HepG2 (cell line): ENCODE data around the gene SNRNP200. TPM values are rescaled to one million over a fixed set of nuclear protein-coding genes. Genes with fewer than 3 reads are reported as not detected.

Source experiments
- ARNTL ChIP-seq: sonication (generic); formaldehyde crosslinking; IDR thresholded peaks from 2 replicates; pipeline ENCODE4 v1.4.0; 2020; ENCODE audit warnings: mild to moderate bottlenecking, missing genetic modification reagents
- ATF6 ChIP-seq: sonication (generic); formaldehyde crosslinking; conservative IDR thresholded peaks from 2 replicates; pipeline ENCODE4 v1.4.0; 2020; ENCODE audit warnings: missing genetic modification reagents
- BHLHE40 ChIP-seq: IDR thresholded peaks from 2 replicates; pipeline ENCODE4 v1.6.1; 2011; ENCODE audit warnings: low read length, improper control_type of control experiment
- CREM ChIP-seq, 2 experiments: sonication (generic) in 1 of 2; formaldehyde crosslinking in 1 of 2; IDR thresholded peaks; 2 replicates each; pipeline versions ENCODE4 v1.4.0 to v1.6.1; 2016 to 2020; ENCODE audit warnings: antibody characterized with exemption in 1 of 2, mild to moderate bottlenecking in 1 of 2, missing genetic modification reagents in 1 of 2
- GATAD2A ChIP-seq: IDR thresholded peaks from 2 replicates; pipeline ENCODE4 v1.6.1; 2016
- HIC2 ChIP-seq: sonication (generic); formaldehyde crosslinking; IDR thresholded peaks from 2 replicates; pipeline ENCODE4 v1.9.0; 2022; ENCODE audit warnings: low read depth, missing genetic modification reagents
- HMGXB4 ChIP-seq, 2 experiments: sonication (generic) in 1 of 2; formaldehyde crosslinking in 1 of 2; IDR thresholded peaks; 2 replicates each; pipeline versions ENCODE4 v1.4.0 to v1.6.1; 2018 to 2020; ENCODE audit warnings: missing genetic modification reagents in 2 of 2, borderline replicate concordance in 1 of 2, low read depth in 1 of 2, mild to moderate bottlenecking in 1 of 2, missing biosample characterization in 1 of 2
- MAX ChIP-seq: IDR thresholded peaks from 2 replicates; pipeline ENCODE4 v1.6.1; 2012; ENCODE audit warnings: inconsistent platforms
- NR3C1 ChIP-seq: sonication (generic); formaldehyde crosslinking; IDR thresholded peaks from 2 replicates; pipeline ENCODE4 v1.4.0; 2020; ENCODE audit warnings: missing genetic modification reagents
- SAP130 ChIP-seq: IDR thresholded peaks from 2 replicates; pipeline ENCODE4 v1.6.1; 2016; ENCODE audit warnings: low read depth
- SMC3 ChIP-seq: IDR thresholded peaks from 2 replicates; pipeline ENCODE4 v1.6.1; 2011; ENCODE audit warnings: low read length, improper control_type of control experiment
- SNAI1 ChIP-seq: sonication (generic); formaldehyde crosslinking; IDR thresholded peaks from 2 replicates; pipeline ENCODE4 v1.5.0; 2020; ENCODE audit warnings: mild to moderate bottlenecking, missing genetic modification reagents, borderline replicate concordance
- STAG1 ChIP-seq: sonication (generic); formaldehyde crosslinking; IDR thresholded peaks from 2 replicates; pipeline ENCODE4 v1.4.0; 2020; ENCODE audit warnings: missing genetic modification reagents
- YEATS2 ChIP-seq: sonication (generic); formaldehyde crosslinking; IDR thresholded peaks from 2 replicates; pipeline ENCODE4 v1.4.0; 2020; ENCODE audit warnings: missing genetic modification reagents, borderline replicate concordance
- ZIK1 ChIP-seq: sonication (generic); formaldehyde crosslinking; IDR thresholded peaks from 2 replicates; pipeline ENCODE4 v1.5.0; 2020; ENCODE audit warnings: mild to moderate bottlenecking, low read depth, missing genetic modification reagents, borderline replicate concordance
- ZNF225 ChIP-seq: sonication (generic); formaldehyde crosslinking; IDR thresholded peaks from 2 replicates; pipeline ENCODE4 v1.4.0; 2020; ENCODE audit warnings: mild to moderate bottlenecking, missing genetic modification reagents
- ZNF281 ChIP-seq: sonication (generic); formaldehyde crosslinking; IDR thresholded peaks from 2 replicates; pipeline ENCODE4 v1.4.0; 2020; ENCODE audit warnings: missing genetic modification reagents, borderline replicate concordance
- ZNF501 ChIP-seq: sonication (generic); formaldehyde crosslinking; IDR thresholded peaks from 2 replicates; pipeline ENCODE4 v1.5.1; 2020; ENCODE audit warnings: mild to moderate bottlenecking, moderate library complexity, missing genetic modification reagents
- ZNF644 ChIP-seq: IDR thresholded peaks from 2 replicates; pipeline ENCODE4 v1.6.1; 2016; ENCODE audit warnings: low read depth
- polyA plus RNA-seq, 8 experiments: library from polyadenylated mRNA; depleted of rRNA in 3 of 8; stranded (reverse) in 7 of 8; unstranded in 1 of 8; fragments of >200 nt; fragmentation: Illumina TruSeq in 4 of 8; extraction: Trizol in 4 of 8; gene quantifications; 2 replicates each; pipeline versions ENCODE4 v1.2.1 to v1.2.3, GENCODE V29; 2011 to 2016; ENCODE audit warnings: low read depth in 4 of 8, missing spikeins in 1 of 8, mixed read lengths in 1 of 8; ENCODE audit not compliant: insufficient read depth in 1 of 8
- total RNA-seq, 5 experiments: library from RNA; depleted of rRNA; stranded (reverse); fragments of >200 nt; fragmentation: Illumina TruSeq; extraction: Trizol; gene quantifications; 2 replicates each; pipeline ENCODE4 v1.2.3, GENCODE V29; 2016; ENCODE audit warnings: low read depth in 1 of 5

Gene SNRNP200
- total and polyA plus RNA-seq, 2 of the 13 experiments (the other 11 are each of a cell fraction or from before 2014, with no cell fraction given), result 99.0 to 232 TPM

GRCh38 chr2:96253006-96253405 lies 52.3 kb downstream of the SNRNP200 start (continued):
- TF ChIP-seq ZNF281 (CRISPR knock-in tag) (peak; percentile 7; the same call in 1 of the 2 replicates), SNAI1 (CRISPR knock-in tag) (no peak), ZNF225 (CRISPR knock-in tag) (no peak), NR3C1 (CRISPR knock-in tag) (no peak), ZIK1 (CRISPR knock-in tag) (no peak), ZNF501 (CRISPR knock-in tag) (no peak), MAX (0 out of 2 replicates have a peak, but pooled peaks have one; percentile 45), BHLHE40 (peak; percentile 87), SAP130 (peak; percentile 51; the same call in 1 of the 2 replicates), CREM (IDR thresholded peaks at IDR 0.05) (no peak), CREM (CRISPR knock-in tag; IDR thresholded peaks at IDR 0.05) (no peak), ATF6 (CRISPR knock-in tag) (no peak), GATAD2A (CRISPR knock-in tag) (peak; percentile 38; the same call in 1 of the 2 replicates), ARNTL (peak; percentile 47; the same call in 1 of the 2 replicates), HIC2 (CRISPR knock-in tag) (no peak), HMGXB4 (CRISPR knock-in tag; IDR thresholded peaks at IDR 0.05; ENCODE audit: borderline replicate concordance in 1 of 2, low read depth in 1 of 2) (peak in 1 of 2 experiments; percentile 34; a peak in 1 of 4 replicates), SMC3 (peak; percentile 77), YEATS2 (CRISPR knock-in tag) (0 out of 2 replicates have a peak, but pooled peaks have one; percentile 24), ZNF644 (CRISPR knock-in tag) (no peak), STAG1 (CRISPR knock-in tag) (peak; percentile 80)
